ENCODE data around the gene ZCCHC13.

Gene ZCCHC13

GRCh38 chrX:74343343-74344279 is 39.6 kb downstream of the ZCCHC13 start:
- no peak overlapping the region for H3K4me3 ChIP-seq (ENCODE audit: low read depth, low read length)
- peak; percentile 98 for DNase-seq (ENCODE audit: low read depth)

DNA sequence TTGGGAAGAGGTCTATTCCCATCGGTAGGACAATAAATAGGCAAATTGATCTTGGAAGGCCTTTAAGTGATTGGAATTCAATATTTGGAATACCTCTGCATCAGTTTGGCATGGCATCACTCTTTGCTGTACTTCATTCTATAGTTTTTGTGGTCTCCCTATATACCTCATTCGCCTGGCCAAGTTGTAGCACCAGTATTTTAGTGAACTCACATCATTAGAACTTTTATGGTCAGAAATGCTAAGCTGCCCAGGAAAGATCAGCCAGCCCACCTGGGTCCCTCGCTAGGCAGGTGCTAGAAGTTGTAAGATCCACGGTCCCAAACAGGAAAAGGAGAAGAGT is 40.3 kb downstream of the ZCCHC13 start:
- DNase-seq (ENCODE audit: low read depth): no peak
- no peak overlapping the region for H3K4me3 ChIP-seq (ENCODE audit: low read depth, low read length)
- no peak for TF ChIP-seq CTCF (conservative IDR thresholded peaks at IDR 0.05; ENCODE audit: low read depth, low read length)

More at GRCh38 chrX:74343343-74344279, 39.6 kb downstream of the ZCCHC13 start:
- TF ChIP-seq CTCF (conservative IDR thresholded peaks at IDR 0.05; ENCODE audit: low read depth, low read length): peak; percentile 74

DNA sequence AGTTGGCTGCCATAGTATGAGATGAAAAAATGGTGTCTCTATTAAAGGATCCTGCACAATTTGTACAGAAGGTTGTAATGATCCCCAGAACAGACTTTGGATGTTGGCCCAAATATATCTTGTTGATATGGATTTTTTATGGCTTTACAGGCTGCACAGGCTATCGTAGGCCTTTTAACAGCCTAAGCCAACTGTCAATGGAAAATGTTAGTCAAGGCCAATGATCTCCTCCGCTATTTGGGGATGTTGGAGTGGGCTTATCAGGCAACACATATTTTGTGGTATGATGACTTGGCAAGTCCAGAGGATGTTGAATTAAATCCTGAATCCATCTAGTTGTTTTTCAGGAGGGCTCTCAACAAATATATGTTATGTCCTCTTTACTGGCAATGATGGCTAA is 42.1 kb downstream of the ZCCHC13 start:
- no peak for TF ChIP-seq CTCF (conservative IDR thresholded peaks at IDR 0.05; ENCODE audit: low read depth, low read length)
- H3K4me3 ChIP-seq (ENCODE audit: low read depth, low read length): no peak overlapping the region
- no peak for DNase-seq (ENCODE audit: low read depth)

GRCh38 chrX:74349387-74349786 is 45.4 kb downstream of the ZCCHC13 start:
- DNase-seq (ENCODE audit: low read depth): peak; percentile 82
- H3K4me3 ChIP-seq (ENCODE audit: low read depth, low read length): no peak overlapping the region
- no peak for TF ChIP-seq CTCF (conservative IDR thresholded peaks at IDR 0.05; ENCODE audit: low read depth, low read length)

GRCh38 chrX:74351760-74352159 is 47.8 kb downstream of the ZCCHC13 start:
- no peak overlapping the region for H3K4me3 ChIP-seq (ENCODE audit: low read depth, low read length)
- peak; percentile 15 for DNase-seq (ENCODE audit: low read depth)
- no peak for TF ChIP-seq CTCF (conservative IDR thresholded peaks at IDR 0.05; ENCODE audit: low read depth, low read length)

- no peak for TF ChIP-seq CTCF (conservative IDR thresholded peaks at IDR 0.05; ENCODE audit: low read depth, low read length)
- no peak for DNase-seq (ENCODE audit: low read depth)
- no peak overlapping the region for H3K4me3 ChIP-seq (ENCODE audit: low read depth, low read length)
Measured at GRCh38 chrX:74353984-74354383, 50.0 kb downstream of the ZCCHC13 start.
